ENCODE results near the gene ETNK1.

Gene ETNK1

DNA sequence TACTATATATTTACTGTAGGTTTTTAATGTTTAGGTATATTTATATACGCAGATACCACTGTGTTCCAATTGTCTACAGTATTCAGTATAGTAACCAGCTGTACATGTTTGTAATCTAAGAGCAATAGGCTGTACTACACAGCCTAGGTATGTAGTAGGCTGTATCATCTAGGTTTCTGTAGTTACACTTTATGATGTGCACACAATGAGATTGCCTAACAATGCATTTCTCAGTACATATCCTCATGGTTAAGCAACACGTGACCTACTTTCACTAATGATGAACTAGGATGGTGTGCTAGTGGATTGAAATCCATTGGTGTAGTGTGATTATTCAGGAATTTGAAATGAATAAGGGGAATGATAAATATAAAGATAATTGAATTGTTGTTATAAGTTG lies 77.7 kb downstream of the ETNK1 start:
- no peak overlapping the region for H3K4me3 ChIP-seq (ENCODE audit: low read depth, low read length)
- no peak for TF ChIP-seq CTCF (IDR thresholded peaks at IDR 0.05; ENCODE audit: low read depth, low read length)

- TF ChIP-seq CTCF (IDR thresholded peaks at IDR 0.05; ENCODE audit: low read depth, low read length), result no peak
- no peak overlapping the region for H3K4me3 ChIP-seq (ENCODE audit: low read depth, low read length)
Measured at GRCh38 chr12:22709292-22709691, 84.3 kb downstream of the ETNK1 start.

DNA sequence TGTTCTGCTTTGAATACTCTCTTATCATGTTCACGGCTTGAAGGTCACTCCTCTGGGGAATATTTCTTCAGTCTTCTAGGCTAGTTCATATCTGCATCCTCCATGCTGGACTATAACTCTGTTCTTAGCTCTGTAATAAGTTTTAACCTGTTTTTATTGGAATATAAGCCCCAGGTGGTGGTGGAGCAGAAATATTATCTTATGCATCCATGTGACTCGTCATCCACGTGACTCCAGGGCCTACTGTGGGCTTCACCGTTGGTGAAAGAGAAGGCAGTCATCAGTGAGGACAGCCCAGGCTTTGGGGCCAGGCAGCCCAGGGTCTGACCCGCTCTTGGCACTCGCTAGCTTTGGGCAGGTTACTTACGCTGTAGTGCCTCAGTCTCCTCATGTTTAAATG lies 87.1 kb downstream of the ETNK1 start:
- no peak overlapping the region for H3K4me3 ChIP-seq (ENCODE audit: low read depth, low read length)
- no peak for TF ChIP-seq CTCF (IDR thresholded peaks at IDR 0.05; ENCODE audit: low read depth, low read length)

DNA sequence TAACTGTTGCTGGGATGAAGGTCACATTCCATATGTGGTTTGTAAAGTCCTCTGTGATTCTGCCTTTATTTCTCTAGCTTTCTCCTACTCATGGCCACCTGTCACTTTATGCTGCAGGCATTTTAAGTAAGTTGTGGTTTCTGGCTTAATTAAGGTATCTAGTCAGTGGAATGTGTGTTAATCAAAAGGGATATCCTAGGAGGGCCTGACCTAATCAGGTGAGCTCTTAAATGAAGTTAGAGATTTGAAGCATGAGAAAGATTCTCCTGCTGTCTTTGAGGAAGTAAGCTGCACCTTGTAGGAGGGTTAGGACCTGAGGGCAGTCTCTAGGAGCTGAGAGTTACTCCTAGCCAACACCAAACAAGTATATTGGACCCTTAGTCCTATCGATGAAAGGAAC lies 90.3 kb downstream of the ETNK1 start:
- no peak for TF ChIP-seq CTCF (IDR thresholded peaks at IDR 0.05; ENCODE audit: low read depth, low read length)
- no peak overlapping the region for H3K4me3 ChIP-seq (ENCODE audit: low read depth, low read length)

DNA sequence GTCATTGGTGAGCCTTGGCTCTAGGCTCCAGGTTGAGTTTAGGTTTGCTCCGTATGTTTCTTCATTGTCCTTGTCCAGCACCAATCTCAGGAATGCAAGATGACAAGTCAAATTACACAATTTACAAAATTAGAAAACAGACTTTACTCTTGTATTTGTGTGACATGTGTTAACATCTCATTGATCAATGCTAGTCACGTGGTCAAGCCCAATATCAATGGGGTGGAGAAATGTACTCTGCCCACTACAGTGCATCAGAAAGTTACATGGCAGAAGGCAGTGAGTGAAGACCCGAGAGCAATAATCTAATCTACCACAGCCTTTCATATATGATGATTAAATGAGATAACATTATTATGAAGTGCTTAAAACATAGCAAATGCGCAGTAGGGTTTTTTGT lies 94.8 kb downstream of the ETNK1 start:
- H3K4me3 ChIP-seq (ENCODE audit: low read depth, low read length), result no peak overlapping the region
- no peak for TF ChIP-seq CTCF (IDR thresholded peaks at IDR 0.05; ENCODE audit: low read depth, low read length)

GRCh38 chr12:22722081-22722480 lies 97.1 kb downstream of the ETNK1 start:
- H3K4me3 ChIP-seq (ENCODE audit: low read depth, low read length), result no peak overlapping the region
- TF ChIP-seq CTCF (IDR thresholded peaks at IDR 0.05; ENCODE audit: low read depth, low read length), result no peak

DNA sequence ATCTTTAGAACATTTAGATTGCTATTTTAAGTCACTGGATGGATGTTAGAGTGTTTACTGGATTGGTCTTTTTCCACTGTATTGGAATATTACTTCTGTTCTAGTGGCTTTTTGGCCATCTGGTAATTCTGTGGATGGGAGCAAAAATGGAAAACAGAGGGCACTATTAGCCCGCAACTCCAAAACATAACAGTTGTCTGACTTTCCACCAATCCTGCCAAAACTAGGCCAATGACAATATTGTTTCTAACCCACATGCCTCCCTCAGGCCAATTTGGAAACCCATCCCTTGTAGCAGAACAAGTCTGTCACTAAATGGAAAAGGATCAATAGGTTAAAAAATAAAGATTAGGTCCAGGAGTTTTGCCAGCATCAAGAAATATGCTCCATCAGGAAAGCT lies 97.8 kb downstream of the ETNK1 start:
- H3K4me3 ChIP-seq (ENCODE audit: low read depth, low read length), result no peak overlapping the region
- no peak for TF ChIP-seq CTCF (IDR thresholded peaks at IDR 0.05; ENCODE audit: low read depth, low read length)

All from WI38 (cell line).